OCI-LY1 (cell line): Measurements from ENCODE around the gene PAM.

Source experiments
- CTCF ChIP-seq: fragments of 200-600 bp; sonication (generic), shearing (Covaris generic); IDR thresholded peaks from 2 replicates; pipeline ENCODE4 v1.5.1; 2017; ENCODE audit warnings: mild to moderate bottlenecking, antibody characterized with exemption, low read length, moderate library complexity, mixed read lengths
- EZH2 ChIP-seq: fragments of 200-600 bp; sonication (generic), shearing (Covaris generic); IDR thresholded peaks from 2 replicates; pipeline ENCODE4 v1.8.0; 2017; ENCODE audit warnings: borderline replicate concordance, mixed run types, mild to moderate bottlenecking, antibody characterized with exemption, low read length, moderate library complexity, mixed read lengths

DNA sequence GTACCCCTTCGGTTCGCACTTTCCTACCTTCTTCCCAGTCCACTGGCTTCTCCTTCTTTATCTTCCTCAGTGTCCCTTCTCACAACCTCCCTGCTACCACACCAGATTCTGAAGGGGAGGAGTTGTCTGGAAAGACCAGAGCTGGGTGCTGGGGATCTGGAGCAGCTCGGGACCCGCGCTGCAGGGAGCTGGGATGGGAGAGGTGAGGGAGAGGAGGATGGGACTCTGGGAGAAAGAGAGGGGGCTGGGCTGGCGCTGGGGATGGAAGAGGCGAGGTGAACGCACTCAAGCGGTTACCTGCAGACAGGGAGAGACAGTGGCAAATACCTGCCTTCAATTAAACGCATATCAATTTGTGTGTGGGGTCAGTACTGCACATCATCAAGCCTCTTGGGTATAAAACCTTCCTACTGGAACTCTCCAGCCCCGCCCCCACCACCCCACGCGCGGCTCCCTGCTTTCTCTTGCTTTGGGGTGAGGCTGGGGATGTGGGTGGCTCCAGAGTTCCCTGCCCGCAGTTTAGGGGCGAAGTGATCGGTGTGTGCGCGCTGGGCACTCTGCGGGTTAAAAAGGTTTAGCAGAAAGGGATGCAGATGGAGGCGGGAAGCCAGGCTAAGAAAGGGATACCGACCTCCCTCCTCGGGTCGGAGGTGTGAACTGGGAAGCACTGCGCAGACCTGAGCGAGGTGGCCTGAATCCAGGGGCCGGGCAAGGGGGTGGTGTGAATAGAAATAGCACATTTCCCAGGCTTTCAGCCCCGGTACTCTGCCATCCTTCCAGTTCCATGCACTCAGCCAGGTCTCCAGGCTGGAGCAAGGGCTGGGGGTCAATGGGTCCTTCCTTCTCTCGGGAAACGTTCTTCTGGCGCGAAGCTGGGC lies 977 bp upstream of the PAM start:
- TF ChIP-seq CTCF (no peak), EZH2 (no peak)
